Hepatocyte (in vitro differentiated cells): ENCODE results near the gene HRAS. TPM values are rescaled to one million over a fixed set of nuclear protein-coding genes. Genes with fewer than 3 reads are reported as not detected.

ENCODE experiments used
- DNase-seq: peaks from one replicate; pipeline ENCODE4 v3.0.0-alpha.2; 2016; ENCODE audit warnings: low spot score
- H2AFZ ChIP-seq: fragments of 200-600 bp; sonication (generic); 2 replicates; pipeline ENCODE4 v1.6.0; 2016; ENCODE audit warnings: antibody characterized with exemption, mild to moderate bottlenecking
- H3K27ac ChIP-seq: fragments of 200-600 bp; sonication (generic); 2 replicates; pipeline ENCODE4 v1.5.1; 2016; ENCODE audit warnings: mild to moderate bottlenecking
- H3K27me3 ChIP-seq: fragments of 200-600 bp; sonication (generic); 2 replicates; pipeline ENCODE4 v1.6.1; 2016
- H3K36me3 ChIP-seq: fragments of 200-600 bp; sonication (generic); replicated peaks from 2 replicates; pipeline ENCODE4 v1.5.1; 2016; ENCODE audit warnings: low read depth; ENCODE audit not compliant: insufficient read depth
- H3K4me1 ChIP-seq: fragments of 200-600 bp; sonication (generic); 2 replicates; pipeline ENCODE4 v1.5.1; 2016; ENCODE audit warnings: mild to moderate bottlenecking, moderate library complexity; ENCODE audit not compliant: insufficient read depth
- H3K4me2 ChIP-seq: fragments of 200-600 bp; sonication (generic); 2 replicates; pipeline ENCODE4 v1.6.0; 2016
- H3K4me3 ChIP-seq: fragments of 200-600 bp; sonication (generic); 2 replicates; pipeline ENCODE4 v1.5.1; 2016; ENCODE audit warnings: mild to moderate bottlenecking
- H3K79me2 ChIP-seq: fragments of 200-600 bp; sonication (generic); 2 replicates; pipeline ENCODE4 v1.6.0; 2017; ENCODE audit warnings: mild to moderate bottlenecking
- H3K9me2 ChIP-seq: fragments of 200-600 bp; sonication (generic); replicated peaks from 2 replicates; pipeline ENCODE4 v1.6.0; 2017; ENCODE audit warnings: mild to moderate bottlenecking; ENCODE audit not compliant: insufficient read depth
- H3K9me3 ChIP-seq: fragments of 200-600 bp; sonication (generic); 2 replicates; pipeline ENCODE4 v1.5.1; 2016; ENCODE audit warnings: low read depth, mild to moderate bottlenecking
- H4K20me1 ChIP-seq: fragments of 200-600 bp; sonication (generic); 2 replicates; pipeline ENCODE4 v1.6.0; 2016; ENCODE audit warnings: mild to moderate bottlenecking; ENCODE audit not compliant: insufficient read depth, poor library complexity, severe bottlenecking
- EZH2 ChIP-seq: fragments of 200-600 bp; sonication (generic); IDR thresholded peaks from 2 replicates; pipeline ENCODE4 v1.6.1; 2016; ENCODE audit warnings: antibody characterized with exemption, mild to moderate bottlenecking, borderline replicate concordance
- EZH2phosphoT487 ChIP-seq: fragments of 200-600 bp; sonication (generic); IDR thresholded peaks from one replicate; pipeline ENCODE4 v1.6.1; 2018; ENCODE audit warnings: antibody characterized with exemption, mild to moderate bottlenecking, low read depth, moderate library complexity; ENCODE audit not compliant: unreplicated experiment, severe bottlenecking
- WGBS: methylation state at CpG from one replicate; pipeline ENCODE4 v1.1.6; 2016; ENCODE audit warnings: low lambda C conversion rate; ENCODE audit errors: missing lambda C conversion rate; 5-methylcytosine and 5-hydroxymethylcytosine counted together
- polyA plus RNA-seq: library from polyadenylated mRNA; unstranded; fragments of >200 nt; fragmentation: Nextera tagmentation; extraction: Ambion mirVana; gene quantifications from 2 replicates; pipeline ENCODE4 v1.2.1, GENCODE V29; 2016
- total RNA-seq: library from RNA; depleted of rRNA; stranded (reverse); fragments of >200 nt; gene quantifications from 2 replicates; pipeline ENCODE4 v1.2.3, GENCODE V29; 2014
- TF ChIP-seq, protein P1 (sequence below): fragments of 200-600 bp; sonication (generic); IDR thresholded peaks from 2 replicates; pipeline ENCODE4 v1.5.1; 2016; ENCODE audit warnings: antibody characterized with exemption, mild to moderate bottlenecking; ENCODE audit not compliant: poor library complexity

Gene HRAS
- total and polyA plus RNA-seq, 2 experiments from 2014 or later, result 28.4 to 57.9 TPM

- WGBS, result 4% methylated on average over 29 of the region's 93 CpGs
- Histone ChIP-seq H3K4me1 (peaks cover 16% of the 10 kb centered on the region), H3K4me3 (peak within 1 kb of the TSS; percentile 76), H3K27ac (peak within 1 kb of the TSS; percentile 100), H3K4me2 (peak within 1 kb of the TSS; percentile 95), H3K9me3 (no peaks in the 10 kb centered on the region), H4K20me1 (peaks cover 8% of the 10 kb centered on the region), H3K36me3 (no peaks in the 10 kb centered on the region), H3K27me3 (no peaks in the 10 kb centered on the region), H2AFZ (peak within 1 kb of the TSS; percentile 73), H3K9me2 (no peaks in the 10 kb centered on the region), H3K79me2 (peaks cover 56% of the 10 kb centered on the region)
- peak; percentile 99 for DNase-seq
- TF ChIP-seq EZH2phosphoT487, result no peak
- TF ChIP-seq EZH2, result no peak
- TF ChIP-seq, protein P1, sequence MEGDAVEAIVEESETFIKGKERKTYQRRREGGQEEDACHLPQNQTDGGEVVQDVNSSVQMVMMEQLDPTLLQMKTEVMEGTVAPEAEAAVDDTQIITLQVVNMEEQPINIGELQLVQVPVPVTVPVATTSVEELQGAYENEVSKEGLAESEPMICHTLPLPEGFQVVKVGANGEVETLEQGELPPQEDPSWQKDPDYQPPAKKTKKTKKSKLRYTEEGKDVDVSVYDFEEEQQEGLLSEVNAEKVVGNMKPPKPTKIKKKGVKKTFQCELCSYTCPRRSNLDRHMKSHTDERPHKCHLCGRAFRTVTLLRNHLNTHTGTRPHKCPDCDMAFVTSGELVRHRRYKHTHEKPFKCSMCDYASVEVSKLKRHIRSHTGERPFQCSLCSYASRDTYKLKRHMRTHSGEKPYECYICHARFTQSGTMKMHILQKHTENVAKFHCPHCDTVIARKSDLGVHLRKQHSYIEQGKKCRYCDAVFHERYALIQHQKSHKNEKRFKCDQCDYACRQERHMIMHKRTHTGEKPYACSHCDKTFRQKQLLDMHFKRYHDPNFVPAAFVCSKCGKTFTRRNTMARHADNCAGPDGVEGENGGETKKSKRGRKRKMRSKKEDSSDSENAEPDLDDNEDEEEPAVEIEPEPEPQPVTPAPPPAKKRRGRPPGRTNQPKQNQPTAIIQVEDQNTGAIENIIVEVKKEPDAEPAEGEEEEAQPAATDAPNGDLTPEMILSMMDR, result no peak
Measured at GRCh38 chr11:506995-507726, 28.2 kb downstream of the HRAS start, which contains the start of gene RNH1. RNH1 (minus strand) TSS chr11:507242; CDS start chr11:502162, 5,080 bp downstream.

DNA sequence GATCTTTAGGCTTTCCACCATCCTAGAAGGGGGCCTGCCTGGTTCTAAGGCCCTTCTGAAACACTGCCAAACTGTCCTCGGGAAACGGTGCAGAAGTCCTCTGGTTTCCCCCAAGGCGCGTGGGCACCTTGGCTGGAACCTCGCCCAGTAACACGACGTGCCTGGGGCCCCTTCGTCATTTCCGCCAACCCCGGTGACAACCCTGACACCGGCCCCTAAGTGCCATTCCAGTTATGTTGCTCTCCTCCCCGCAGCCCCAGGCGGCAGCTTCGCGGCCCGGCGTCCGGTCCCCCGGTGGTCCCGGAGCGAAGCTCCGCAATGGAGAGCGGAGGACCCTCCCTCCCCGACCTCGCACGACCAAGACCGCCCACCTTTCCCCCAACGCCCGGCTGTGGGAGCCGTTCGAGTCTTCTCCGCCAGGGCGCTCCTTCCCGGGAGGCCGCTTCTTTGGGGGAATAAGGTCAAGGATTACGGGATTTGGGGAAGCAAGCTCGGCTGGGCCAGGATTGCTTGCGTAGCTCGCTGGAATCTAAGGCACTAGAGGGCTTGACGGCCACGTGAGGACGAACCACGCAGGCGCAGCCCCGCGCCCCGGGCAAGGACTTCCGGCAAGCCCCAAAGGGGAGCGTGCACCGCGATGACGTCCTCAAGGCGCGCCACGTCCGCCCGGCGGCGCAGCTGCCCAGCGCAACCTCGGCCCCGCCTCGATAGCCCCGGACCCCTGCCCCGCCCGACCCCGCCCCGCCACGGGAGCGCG is 29.0 kb downstream of the HRAS start:
- TF ChIP-seq EZH2phosphoT487, result no peak
- TF ChIP-seq EZH2, result no peak
- TF ChIP-seq, protein P1, result no peak
- no peaks in the 10 kb centered on the region for H3K36me3 ChIP-seq
- DNase-seq, result peak; percentile 99
- peak overlapping the region; percentile 51 for H2AFZ ChIP-seq
- H3K79me2 ChIP-seq, result peaks cover 60% of the 10 kb centered on the region
- H3K9me3 ChIP-seq, result no peaks in the 10 kb centered on the region
- peaks cover 16% of the 10 kb centered on the region for H3K4me1 ChIP-seq
- H3K4me3 ChIP-seq, result peak overlapping the region; percentile 76
- H3K9me2 ChIP-seq, result no peaks in the 10 kb centered on the region
- H4K20me1 ChIP-seq, result peaks cover 8% of the 10 kb centered on the region
- WGBS, result under 1% methylated on average over 52 of the region's 71 CpGs
- peak overlapping the region; percentile 100 for H3K27ac ChIP-seq
- peak overlapping the region; percentile 95 for H3K4me2 ChIP-seq
- H3K27me3 ChIP-seq, result no peaks in the 10 kb centered on the region

DNA sequence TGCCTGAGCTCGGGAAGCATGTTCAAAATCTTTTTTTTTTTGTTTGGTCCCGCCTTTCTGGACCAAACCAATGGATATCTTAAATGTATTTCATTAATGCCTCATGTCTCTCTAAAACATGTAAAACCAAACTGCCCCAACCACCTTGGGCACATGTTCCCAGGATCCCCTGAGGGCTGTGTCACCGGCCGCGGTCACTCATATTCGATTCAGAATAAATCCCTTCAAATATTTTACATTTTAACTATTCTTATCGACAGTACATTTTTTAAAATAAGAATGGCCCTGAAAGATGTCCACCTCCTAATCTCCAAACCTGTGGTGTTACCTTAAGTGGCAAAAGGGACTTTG is 30.4 kb downstream of the HRAS start:
- Histone ChIP-seq H3K4me2 (peak overlapping the region; percentile 88), H3K9me2 (no peaks in the 10 kb centered on the region), H4K20me1 (peaks cover 12% of the 10 kb centered on the region), H3K9me3 (no peaks in the 10 kb centered on the region), H3K4me3 (no peak overlapping the region), H3K27me3 (no peaks in the 10 kb centered on the region), H2AFZ (no peak overlapping the region), H3K4me1 (peaks cover 16% of the 10 kb centered on the region), H3K27ac (peak overlapping the region; percentile 100), H3K36me3 (no peaks in the 10 kb centered on the region), H3K79me2 (peaks cover 59% of the 10 kb centered on the region)
- no peak for DNase-seq
- no peak for TF ChIP-seq EZH2phosphoT487
- TF ChIP-seq, protein P1, result no peak
- 95% methylated on average over 7 of the region's 7 CpGs for WGBS
